SK-N-SH treated with all-trans-retinoic acid at 6 μM for 48 hours (cell line): ENCODE data around the gene TECR.

Source experiments
- ARNTL ChIP-seq: fragments of 450-650 bp; formaldehyde crosslinking; IDR thresholded peaks from 2 replicates; pipeline ENCODE4 v1.5.0; 2020; ENCODE audit warnings: low read depth, mild to moderate bottlenecking, moderate library complexity, borderline replicate concordance
- BACH2 ChIP-seq: fragments of 250-450 bp; sonication (Bioruptor Pico); IDR thresholded peaks from 2 replicates; pipeline ENCODE4 v1.9.0; 2021; ENCODE audit warnings: mild to moderate bottlenecking, borderline replicate concordance
- ISL1 ChIP-seq: fragments of 250-450 bp; sonication (Bioruptor Pico); IDR thresholded peaks from 2 replicates; pipeline ENCODE4 v2.1.2; 2022; ENCODE audit warnings: mild to moderate bottlenecking, moderate library complexity
- ZNF565 ChIP-seq: fragments of 450-650 bp; formaldehyde crosslinking; conservative IDR thresholded peaks from 2 replicates; pipeline ENCODE4 v1.5.0; 2020; ENCODE audit warnings: low read depth, mild to moderate bottlenecking, moderate library complexity
- ZNF70 ChIP-seq: fragments of 450-650 bp; formaldehyde crosslinking; IDR thresholded peaks from 2 replicates; pipeline ENCODE4 v1.5.0; 2020; ENCODE audit warnings: mild to moderate bottlenecking, moderate library complexity
- TF ChIP-seq, protein P1 (sequence below): fragments of 250-450 bp; sonication (Bioruptor Pico); IDR thresholded peaks from 2 replicates; pipeline ENCODE4 v1.8.0; 2020; ENCODE audit warnings: mild to moderate bottlenecking, moderate library complexity, borderline replicate concordance
- TF ChIP-seq, protein P2 (sequence below): fragments of 250-450 bp; sonication (Bioruptor Pico); IDR thresholded peaks from 2 replicates; pipeline ENCODE4 v1.5.0; 2020; ENCODE audit warnings: mild to moderate bottlenecking, moderate library complexity
- TF ChIP-seq, protein P3 (sequence below): fragments of 250-450 bp; sonication (Bioruptor Pico); IDR thresholded peaks from 2 replicates; pipeline ENCODE4 v1.8.0; 2021; ENCODE audit warnings: low read depth, mild to moderate bottlenecking, moderate library complexity, borderline replicate concordance

DNA sequence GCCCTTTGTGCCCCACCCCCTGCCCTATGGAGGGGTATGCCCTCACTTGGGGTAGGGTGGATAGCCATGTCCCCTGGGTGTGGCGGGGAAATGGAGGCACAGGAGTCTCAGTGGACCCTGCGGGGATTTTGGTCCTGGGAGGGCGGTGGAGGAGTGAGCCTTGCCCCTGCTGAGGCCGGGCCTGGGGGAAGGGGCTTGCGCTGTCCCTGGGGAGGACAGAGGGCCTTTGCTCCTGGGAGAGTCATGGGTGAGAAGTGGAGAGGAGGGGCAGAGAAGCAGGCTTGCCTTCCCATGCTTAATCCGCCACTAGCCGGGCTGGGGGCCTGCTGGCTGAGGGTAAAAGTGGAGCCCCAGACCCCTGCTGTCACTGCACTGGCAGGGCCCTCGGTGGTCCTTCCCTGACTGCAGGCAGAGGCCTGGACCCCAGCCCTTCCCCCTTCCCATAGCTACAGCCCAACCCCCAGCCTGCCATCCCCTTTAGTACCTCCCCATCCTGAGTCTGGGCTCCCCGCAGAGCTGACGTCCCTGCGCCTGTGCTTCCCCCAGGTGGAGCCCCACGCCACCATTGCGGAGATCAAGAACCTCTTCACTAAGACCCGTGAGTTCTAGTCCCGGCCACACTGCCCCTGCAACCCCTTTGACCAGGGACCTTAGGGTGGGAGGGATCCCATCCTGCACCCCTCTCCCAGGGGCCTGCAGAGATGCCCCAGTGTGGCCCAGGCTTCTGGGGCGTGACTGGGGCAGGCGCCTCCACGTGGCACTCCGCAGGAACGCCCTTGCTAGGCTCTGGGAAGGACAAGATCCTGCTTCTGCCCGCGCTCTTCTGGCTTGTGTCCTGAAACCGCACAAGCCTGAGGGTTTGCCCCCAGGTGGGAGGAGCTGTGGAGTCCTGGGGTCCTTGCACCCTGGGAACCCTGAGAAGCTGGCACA, 33.5 kb downstream of the TECR start:
- no peak for TF ChIP-seq BACH2
- TF ChIP-seq ZNF565 (CRISPR knock-in tag), result no peak
- TF ChIP-seq, protein P1, sequence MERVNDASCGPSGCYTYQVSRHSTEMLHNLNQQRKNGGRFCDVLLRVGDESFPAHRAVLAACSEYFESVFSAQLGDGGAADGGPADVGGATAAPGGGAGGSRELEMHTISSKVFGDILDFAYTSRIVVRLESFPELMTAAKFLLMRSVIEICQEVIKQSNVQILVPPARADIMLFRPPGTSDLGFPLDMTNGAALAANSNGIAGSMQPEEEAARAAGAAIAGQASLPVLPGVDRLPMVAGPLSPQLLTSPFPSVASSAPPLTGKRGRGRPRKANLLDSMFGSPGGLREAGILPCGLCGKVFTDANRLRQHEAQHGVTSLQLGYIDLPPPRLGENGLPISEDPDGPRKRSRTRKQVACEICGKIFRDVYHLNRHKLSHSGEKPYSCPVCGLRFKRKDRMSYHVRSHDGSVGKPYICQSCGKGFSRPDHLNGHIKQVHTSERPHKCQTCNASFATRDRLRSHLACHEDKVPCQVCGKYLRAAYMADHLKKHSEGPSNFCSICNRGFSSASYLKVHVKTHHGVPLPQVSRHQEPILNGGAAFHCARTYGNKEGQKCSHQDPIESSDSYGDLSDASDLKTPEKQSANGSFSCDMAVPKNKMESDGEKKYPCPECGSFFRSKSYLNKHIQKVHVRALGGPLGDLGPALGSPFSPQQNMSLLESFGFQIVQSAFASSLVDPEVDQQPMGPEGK, result no peak
- no peak for TF ChIP-seq ZNF70 (CRISPR knock-in tag)
- TF ChIP-seq, protein P2, sequence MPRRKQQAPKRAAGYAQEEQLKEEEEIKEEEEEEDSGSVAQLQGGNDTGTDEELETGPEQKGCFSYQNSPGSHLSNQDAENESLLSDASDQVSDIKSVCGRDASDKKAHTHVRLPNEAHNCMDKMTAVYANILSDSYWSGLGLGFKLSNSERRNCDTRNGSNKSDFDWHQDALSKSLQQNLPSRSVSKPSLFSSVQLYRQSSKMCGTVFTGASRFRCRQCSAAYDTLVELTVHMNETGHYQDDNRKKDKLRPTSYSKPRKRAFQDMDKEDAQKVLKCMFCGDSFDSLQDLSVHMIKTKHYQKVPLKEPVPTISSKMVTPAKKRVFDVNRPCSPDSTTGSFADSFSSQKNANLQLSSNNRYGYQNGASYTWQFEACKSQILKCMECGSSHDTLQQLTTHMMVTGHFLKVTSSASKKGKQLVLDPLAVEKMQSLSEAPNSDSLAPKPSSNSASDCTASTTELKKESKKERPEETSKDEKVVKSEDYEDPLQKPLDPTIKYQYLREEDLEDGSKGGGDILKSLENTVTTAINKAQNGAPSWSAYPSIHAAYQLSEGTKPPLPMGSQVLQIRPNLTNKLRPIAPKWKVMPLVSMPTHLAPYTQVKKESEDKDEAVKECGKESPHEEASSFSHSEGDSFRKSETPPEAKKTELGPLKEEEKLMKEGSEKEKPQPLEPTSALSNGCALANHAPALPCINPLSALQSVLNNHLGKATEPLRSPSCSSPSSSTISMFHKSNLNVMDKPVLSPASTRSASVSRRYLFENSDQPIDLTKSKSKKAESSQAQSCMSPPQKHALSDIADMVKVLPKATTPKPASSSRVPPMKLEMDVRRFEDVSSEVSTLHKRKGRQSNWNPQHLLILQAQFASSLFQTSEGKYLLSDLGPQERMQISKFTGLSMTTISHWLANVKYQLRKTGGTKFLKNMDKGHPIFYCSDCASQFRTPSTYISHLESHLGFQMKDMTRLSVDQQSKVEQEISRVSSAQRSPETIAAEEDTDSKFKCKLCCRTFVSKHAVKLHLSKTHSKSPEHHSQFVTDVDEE (CRISPR knock-in tag), result no peak
- TF ChIP-seq, protein P3, sequence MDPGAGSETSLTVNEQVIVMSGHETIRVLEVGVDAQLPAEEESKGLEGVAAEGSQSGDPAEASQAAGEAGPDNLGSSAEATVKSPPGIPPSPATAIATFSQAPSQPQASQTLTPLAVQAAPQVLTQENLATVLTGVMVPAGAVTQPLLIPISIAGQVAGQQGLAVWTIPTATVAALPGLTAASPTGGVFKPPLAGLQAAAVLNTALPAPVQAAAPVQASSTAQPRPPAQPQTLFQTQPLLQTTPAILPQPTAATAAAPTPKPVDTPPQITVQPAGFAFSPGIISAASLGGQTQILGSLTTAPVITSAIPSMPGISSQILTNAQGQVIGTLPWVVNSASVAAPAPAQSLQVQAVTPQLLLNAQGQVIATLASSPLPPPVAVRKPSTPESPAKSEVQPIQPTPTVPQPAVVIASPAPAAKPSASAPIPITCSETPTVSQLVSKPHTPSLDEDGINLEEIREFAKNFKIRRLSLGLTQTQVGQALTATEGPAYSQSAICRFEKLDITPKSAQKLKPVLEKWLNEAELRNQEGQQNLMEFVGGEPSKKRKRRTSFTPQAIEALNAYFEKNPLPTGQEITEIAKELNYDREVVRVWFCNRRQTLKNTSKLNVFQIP (CRISPR knock-in tag), result no peak
- no peak for TF ChIP-seq ARNTL (CRISPR knock-in tag)
- no peak for TF ChIP-seq ISL1 (CRISPR knock-in tag)
